HG03439 (cell line): ENCODE data around the gene EDEM1.
"Not testable (repeated sequence)": the region's sequence is repeated elsewhere in the genome, so short reads cannot be mapped to it uniquely, and the experiment has no call there.

Experiments
- ATAC-seq: cut with Tn5 transposase; IDR thresholded peaks from one replicate; pipeline ENCODE4 v1.9.1; 2021; ENCODE audit warnings: mild to moderate bottlenecking, moderate library complexity; ENCODE audit not compliant: unreplicated experiment

The EDEM1 gene

DNA sequence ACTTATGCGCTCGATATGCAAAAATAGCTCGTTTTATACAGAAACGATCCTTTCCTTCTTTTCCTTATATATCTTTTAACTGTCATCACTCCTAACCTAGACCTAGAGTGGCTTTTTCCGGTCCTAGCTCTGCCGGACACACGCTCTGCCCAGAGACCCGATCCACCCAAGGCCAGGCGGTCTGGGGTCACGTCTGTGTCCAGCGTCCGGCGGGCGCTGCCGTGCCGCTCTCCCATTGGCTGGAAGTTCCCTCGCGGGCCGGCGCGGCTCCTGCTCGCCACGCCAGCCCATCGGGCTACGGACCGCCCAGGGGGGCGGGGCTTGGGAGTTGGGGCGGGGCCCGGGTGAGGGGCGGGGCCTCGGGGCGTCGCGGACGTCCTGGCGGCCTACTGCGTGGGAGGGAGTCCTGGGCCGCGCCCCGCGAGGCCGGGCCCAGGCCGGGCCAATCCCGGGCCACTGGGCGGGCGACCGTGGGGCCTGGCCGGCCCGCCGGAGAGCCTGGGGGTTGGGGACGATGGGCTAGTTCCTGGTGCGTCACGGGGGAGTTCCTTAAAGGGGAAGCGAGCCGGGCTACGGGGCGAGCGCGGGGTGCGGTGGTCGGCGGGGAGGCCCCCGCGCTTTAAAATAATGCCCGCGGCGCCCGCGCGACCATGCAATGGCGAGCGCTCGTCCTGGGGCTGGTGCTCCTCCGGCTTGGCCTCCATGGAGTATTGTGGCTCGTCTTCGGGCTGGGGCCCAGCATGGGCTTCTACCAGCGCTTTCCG is at the start of gene EDEM1:
TSS of gene EDEM1 (plus strand) at position 552 of the 764 bp plus-strand sequence. CDS start at position 651, 99 bp downstream.
- ATAC-seq, result peak; percentile 82

DNA sequence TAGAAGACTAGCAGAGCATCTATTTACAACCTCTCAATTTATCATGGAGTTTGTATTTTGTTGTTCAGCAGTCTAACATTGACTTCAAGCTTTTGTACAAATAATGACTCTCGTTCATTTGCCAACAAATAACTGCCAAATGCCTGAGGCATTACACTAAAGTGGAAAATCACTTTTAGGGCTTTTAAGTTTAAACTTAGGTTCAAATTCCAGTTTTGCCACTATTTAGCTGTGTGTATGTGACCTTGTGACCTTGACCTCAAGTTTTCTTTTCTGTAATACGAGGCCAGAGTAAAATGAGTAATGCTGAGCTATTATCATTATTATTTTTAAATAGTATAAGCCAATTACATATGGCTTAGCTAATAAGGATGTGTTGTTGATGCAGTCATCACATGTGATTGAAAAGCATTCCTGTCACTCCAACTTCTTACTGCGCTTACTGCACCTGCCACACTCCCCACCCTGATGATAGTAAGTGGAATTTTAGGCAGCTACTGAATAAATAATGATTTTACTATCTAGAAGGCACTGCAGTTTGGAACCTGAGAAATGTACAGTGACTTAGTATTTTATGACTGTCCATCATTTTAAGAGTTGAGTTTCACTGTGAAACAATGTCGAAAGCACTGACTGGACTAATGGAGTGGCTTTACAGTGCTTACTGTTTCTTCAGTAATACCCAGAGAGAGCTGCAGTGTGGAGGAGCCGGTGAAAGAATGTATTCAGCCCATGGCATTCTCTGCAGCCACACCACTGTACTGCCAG is 49.1 kb upstream of the EDEM1 start:
- no peak for ATAC-seq

DNA sequence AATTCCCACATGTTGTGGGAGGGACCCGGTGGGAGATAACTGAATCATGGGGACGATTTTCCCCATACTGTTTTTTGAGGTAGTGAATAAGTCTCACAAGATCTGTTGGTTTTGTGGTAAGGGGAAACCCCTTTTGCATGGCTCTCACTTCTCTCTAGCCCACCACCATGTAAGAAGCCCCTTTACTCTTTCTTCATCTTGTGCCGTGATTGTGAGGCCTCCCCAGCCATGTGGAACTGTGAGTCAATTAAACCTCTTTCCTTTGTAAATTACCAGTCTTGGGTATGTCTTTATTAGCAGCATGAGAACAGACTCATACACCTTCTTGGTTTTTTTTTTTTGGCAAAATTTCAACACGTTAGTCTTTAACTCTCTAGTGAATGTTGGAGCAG is 47.3 kb upstream of the EDEM1 start:
- ATAC-seq, result no peak

DNA sequence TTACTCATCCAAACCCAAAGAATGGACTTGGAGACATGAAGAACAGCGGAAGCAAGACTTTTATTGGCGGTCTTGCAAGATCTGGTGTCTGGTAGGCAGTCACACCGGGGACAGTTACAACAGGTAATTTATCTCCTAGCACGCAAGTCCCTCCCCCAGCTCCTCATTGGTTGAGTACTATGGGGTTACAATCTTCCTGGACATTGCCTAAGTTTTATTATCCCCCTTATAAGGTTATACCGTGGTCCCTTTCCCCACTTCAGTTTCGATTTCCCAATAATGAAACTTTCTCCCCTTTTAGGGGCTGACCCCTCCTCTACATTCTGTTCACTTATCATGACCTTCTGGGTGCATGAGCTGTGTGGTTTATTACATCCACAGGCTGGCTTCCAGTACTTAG is 46.7 kb upstream of the EDEM1 start:
- ATAC-seq, result no peak

DNA sequence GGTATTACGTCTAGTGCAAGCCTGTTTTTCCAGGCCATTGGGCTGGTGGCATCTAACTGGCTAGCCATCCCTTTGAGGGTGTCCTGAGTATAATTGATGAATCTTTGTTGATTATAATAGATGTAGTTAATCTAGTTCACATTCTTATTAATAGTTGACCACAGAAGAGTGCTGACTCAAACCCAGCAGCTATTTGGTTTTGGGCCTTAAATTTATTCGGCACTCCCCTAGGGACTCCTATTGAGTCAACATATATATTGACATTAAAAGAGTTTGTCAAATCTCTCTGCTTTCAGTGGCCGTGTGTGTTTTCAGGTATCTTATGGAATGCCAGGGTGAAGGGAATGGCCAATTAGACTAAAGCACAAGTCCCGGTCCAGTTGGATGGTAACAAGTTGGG is 45.7 kb upstream of the EDEM1 start:
- ATAC-seq, result no peak

DNA sequence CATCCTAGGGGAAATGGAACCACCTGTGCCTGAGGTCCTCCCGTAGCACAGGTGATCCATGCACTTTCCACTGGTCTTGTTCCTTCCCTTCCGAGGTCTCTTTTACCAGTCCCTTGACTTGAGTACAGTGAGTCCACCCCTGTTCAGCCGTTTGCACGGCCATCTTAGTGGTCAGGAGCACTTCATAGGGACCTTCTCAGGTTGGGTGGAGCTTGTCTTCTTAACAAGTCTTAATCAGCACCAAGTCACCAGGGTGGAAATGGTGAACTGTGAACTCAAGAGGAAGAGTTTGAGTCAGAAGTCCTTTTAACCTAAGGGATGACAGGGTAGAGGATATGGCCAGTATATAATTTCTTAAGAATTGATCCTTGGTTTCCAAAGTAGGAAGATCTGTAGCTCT is 44.0 kb upstream of the EDEM1 start:
- ATAC-seq, result no peak

DNA sequence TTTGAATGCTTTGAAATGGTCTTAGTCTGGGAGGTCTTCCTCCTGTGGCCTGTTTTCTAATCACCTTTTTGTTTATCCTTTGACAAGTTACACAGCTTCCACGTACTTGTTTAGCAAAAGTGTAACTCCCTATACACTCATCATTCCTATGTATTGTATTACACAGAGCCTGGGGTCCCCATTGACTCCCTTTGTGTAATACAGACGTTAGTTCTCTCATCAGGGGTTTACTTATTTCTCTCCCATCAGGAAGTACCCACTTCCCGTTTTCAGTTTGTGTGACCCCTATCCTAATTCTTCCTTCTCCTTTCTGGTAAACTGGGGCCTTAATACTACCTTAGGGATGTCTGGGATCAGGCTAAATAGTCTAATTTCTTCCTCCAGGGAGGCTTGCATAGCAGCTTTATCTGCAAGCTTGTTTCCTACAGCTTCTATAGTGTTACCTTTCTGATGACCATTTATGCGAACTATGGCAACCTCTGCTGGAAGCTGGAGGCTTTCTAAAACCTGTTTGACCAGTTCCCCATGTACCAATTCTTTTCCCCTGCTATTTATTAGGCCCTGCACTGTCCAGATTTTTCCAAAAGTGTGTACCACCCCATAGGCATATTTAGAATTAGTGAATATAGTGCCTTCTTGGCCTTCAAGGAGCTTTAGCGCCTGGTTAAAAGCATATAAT is 43.1 kb upstream of the EDEM1 start:
- no peak for ATAC-seq

DNA sequence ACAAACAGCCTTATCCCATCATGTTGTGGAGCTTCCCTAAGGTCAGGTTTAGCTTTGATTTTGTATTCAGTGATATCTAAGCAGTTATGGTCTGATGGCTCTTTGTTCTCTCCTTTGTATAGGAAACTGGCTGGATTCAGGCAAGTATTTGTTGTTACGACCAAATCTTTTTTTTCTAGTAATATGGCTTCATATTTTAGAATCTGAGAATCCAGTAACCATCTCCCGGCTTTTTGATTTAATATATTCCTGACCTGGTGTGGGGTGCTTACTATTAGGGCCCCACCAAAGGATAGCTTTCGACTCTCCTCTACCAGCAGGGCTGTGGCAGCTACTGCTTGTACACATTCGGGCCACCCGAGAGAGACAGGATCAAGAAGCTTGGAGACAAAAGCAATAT is 42.4 kb upstream of the EDEM1 start:
- no peak for ATAC-seq

DNA sequence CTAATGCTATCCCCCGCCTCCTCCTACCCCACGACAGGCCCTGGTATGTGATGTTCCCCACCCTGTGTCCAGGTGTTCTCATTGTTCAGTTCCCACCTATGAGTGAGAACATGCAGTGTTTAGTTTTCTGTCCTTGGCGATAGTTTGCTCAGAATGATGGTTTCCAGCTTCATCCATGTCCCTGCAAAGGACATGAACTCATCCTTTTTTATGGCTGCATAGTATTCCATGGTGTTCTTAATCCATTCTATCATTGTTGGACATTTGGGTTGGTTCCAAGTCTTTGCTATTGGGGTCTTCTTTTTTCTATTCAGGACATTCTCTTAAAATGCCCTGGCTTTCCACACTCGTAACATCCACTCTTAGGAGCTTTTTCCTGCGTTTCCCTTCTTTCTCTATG is 40.4 kb upstream of the EDEM1 start:
- ATAC-seq, result not testable (repeated sequence)

DNA sequence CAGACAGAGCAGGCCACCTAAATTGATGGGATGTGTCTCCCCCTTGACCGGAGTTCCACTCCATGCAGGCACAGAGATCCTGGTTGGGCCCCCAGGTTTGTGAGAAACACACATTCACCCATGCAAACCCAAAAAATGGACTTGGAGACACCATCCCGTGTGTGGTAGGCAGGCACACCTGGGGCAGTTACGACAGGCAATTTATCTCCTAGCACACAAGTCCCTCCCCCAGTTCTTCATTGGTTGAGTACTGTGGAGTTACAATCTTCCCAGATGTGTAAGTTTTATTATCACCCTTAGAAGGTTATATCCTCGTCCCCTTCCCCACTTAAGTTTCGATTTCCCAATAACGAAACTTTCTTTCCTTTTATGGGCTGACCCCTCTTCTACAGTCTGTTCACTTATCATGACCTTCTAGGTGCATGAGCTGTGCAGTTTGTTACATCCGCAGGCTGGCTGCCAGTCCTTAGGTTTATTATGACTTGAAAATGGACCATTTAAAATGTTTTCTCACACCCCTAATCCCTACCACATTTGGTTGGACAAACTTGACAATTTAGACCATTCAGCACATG is 38.1 kb upstream of the EDEM1 start:
- no peak for ATAC-seq

DNA sequence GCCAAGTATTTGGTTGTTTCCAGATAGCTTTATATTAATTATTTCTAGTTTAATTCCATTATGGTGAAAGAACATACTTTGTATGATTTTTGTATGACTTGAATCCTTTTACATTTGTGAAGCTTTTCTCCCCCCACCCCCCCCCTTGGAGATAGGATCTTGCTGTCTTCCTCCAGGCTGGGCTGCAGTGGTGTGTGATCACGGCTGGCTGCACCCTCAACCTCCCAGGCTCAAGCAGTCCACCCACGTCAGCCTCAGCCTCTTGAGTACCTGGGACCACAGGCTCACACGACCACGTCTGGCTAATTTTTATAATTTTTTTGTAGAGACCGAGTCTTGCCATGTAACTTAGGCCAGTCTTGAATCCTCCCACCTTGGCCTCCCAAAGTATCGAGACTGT is 35.9 kb upstream of the EDEM1 start:
- no peak for ATAC-seq

DNA sequence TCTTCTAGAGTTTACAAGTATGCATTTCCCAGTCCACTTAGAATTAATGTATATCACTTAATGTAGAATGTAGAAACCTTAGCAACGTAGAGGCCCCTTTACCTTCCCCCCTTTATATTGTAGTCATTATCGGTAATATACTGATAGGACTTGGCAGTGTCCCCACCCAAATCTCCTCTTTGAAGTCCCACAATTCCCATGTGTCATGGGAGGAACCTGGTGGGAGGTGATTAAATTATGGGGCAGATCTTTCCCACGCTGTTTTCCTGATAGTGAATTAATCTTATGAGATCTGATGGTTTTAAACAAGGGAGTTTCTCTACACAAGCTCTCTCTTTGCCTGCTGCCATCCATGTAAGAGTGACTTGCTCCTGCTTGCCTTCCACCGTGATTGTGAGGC is 34.4 kb upstream of the EDEM1 start:
- ATAC-seq, result no peak

DNA sequence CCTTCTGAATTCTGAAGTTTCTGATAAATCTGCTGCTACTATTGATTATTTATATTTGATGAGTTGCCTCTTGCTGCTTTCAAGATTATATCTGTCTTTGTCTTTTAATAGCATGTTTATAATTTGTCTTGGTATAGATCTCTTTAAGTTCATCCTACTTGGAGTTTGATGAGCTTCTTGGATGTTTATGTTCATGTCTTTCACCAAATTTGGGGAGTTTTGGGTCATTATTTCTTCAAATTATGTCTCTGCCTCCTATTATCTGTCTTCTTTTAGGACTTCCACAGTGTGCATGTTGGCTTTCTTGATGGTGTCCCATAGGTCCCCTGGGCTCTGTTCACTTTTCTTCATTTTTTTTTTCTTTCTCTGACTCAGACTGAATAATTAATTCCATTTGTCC is 32.3 kb upstream of the EDEM1 start:
- ATAC-seq, result no peak

DNA sequence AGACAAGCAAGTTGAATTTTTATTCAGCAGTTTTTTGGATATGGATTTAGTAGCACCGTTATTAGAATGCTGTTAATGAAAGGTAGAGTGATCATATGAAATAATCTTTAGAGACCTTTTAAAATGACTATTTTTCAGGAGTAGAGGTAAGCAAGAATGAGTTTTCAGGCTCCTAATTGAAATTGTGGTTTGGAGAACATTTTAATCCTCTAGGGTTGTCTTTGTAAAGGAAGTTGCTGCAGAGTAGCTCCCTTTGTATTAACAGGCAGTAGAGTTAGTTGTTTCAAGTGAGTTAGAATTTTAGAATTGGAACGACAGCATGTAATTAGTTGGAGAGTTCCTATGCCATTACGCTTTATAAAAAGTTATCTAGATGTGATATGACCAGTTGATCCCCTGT is 27.2 kb upstream of the EDEM1 start:
- no peak for ATAC-seq

DNA sequence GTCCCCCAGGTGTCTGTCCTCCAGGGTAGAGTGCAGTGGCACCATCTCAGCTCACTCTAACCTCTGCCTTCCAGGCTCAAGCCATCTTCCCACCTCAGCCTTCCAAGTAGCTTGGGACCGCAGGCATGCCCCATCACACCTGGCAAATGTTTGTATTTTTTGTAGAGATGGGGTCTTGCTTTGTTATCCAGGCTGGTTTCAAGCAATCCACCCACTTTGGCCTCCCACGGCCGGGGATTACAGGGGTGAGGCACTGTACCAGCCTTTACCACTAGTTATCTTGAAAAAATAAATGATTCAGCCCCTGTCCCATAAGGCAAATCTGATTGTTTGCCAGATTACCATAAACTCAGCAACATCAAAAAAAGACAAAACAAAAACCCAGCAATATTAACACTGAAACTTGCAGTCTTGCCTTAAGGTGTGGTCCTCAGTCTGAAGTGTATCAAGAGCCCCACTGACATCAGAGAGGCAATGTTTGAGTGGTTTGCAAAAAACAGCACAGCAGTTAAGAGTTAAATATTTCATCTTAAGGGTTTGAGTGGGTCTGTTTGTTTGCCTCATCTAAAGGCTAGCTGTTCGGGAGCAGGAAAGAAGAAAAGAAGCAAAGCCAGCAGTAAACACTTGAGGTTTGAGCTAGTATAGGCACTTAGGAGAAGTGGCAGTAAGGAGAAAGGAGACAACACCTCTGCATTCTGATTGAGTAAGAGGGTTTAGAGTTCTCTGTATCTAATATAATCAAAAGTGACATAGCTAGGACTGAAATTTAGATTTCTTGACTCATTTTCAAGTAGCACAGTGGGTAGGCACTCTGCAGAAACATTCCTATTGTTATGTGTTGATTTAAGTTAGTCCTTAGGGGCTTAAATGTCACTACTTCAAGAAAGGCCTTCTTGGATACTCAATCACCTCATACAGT is 26.3 kb upstream of the EDEM1 start:
- no peak for ATAC-seq

DNA sequence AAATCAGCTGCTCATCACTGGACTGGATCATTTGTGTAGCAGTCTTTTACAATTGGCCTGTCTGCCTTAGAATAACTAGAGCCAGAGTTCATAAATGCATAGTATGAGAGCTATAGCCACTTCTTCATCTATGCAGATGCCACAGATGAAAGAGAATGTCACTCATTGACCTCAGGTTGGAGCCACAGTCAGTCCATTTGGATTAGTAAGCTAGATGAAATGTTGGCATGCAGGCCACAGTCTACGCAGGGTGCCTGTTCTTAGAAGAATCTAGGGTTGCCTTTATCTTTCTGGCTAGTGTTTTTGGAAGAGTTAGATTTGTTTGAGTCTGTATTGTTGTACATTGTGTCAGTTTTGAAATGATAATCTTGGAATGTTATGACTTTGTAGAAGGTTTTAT is 25.4 kb upstream of the EDEM1 start:
- ATAC-seq, result no peak

DNA sequence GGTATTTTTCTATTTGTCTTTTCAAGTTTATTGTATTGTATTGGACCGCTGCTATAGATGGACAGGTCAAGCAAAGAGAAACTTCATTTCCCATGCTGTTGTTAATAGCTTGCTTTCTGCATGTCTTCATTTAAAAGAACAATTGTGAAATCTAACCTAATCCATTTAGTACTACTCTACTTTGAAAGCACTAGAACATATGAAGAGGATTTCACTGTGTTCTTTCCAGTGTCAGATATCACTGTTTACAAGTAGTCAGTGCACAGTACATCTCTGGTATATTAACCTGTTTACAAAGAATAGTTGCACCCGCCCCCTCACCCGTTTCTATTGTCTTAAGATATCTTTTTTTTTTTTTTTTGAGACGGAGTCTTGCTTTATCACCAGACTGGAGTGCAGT is 21.8 kb upstream of the EDEM1 start:
- no peak for ATAC-seq

DNA sequence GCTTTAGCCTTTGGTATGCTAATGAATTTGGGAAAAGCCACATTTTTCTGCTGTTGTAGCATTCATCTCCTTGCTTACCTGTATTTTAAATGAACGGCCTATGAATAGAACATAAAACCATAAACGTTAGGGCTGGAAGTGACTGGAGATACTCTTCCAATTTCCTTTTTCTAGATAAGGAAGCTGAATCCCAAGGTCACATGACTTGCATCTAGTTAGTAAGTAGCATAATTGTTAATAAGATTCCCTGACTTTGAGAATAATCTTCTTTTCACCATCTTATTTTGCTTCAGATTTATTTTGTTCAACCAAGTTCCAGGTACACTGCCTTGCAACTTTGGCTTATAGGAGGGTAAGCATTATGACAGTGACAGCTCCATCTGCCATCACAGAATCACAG is 20.7 kb upstream of the EDEM1 start:
- no peak for ATAC-seq

DNA sequence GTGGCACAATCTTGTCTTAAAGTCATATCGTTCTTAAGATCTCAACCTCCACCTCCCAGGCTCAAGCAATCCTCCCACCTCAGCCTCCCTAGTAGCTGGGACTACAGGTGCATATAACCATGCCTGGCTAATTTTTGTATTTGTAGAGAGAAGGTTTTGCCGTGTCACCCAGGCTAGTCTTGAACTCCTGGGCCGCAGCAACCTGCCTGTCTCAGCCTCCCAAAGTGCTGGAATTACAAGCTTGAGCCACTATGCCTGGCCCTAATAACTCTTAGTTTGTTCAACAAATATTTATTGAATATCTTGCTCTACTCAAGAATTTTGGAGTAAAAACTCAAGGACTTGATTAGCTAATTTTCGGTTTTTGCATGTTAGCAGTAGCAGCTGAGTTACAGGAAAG is 19.4 kb upstream of the EDEM1 start:
- no peak for ATAC-seq

DNA sequence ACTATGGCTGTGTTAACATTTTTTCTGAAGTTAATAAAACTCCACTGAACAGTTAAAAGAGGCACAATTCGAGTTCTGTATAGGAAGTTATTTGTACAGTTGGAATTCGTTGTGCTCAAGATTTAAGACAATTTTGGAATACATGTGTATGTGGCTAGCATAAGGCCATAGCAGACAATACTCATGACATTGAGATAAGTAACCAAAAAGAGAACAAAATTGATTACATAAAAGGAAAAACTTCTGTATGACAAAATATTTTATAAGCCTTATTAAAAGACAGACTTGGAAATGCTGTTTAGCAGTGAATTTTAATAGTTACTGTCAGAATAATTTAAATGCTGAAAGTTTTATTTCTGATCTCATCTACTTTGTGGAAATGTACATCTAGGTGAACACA is 17.7 kb upstream of the EDEM1 start:
- no peak for ATAC-seq

DNA sequence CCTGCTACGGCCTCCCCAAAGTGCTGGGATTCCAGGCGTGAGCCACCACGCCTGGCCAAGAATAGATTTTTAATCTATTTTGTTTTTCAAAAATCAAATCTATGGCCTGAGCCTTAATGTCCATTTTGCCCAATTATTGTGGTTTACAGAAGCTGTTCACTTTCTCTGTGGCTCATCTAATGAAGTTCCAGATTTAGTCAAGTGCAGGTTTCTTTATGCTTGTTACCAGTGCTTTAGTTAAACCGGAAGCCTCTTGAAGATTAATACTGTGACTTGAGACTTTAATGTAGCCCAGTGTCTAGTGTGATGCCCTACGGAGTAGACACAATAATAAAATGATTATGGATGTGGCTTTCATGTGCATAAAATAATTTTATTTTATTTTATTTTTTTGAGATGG is 16.5 kb upstream of the EDEM1 start:
- ATAC-seq, result no peak
